Keratinocyte (primary cell): ENCODE data around the gene ERC2. TPM values are rescaled to one million over a fixed set of nuclear protein-coding genes. Genes with fewer than 3 reads are reported as not detected.

Source experiments
- DNase-seq: peaks from one replicate; pipeline ENCODE4 v3.0.0-alpha.2; 2011; ENCODE audit warnings: low read depth, missing footprints, low spot score
- FAIRE-seq: peaks from 2 replicates; lab custom pipeline; 2011; peaks lifted over from hg19 to GRCh38; lab: Jason Lieb, UNC
- H2AFZ ChIP-seq: 2 replicates; pipeline ENCODE4 v1.6.0; 2012; ENCODE audit warnings: low read length, control low read depth, inconsistent platforms; ENCODE audit not compliant: control insufficient read depth
- H3K27ac ChIP-seq: 2 replicates; pipeline ENCODE4 v1.5.1; 2011; ENCODE audit warnings: low read length; ENCODE audit not compliant: control insufficient read depth, insufficient read depth
- H3K27me3 ChIP-seq: 3 replicates; pipeline ENCODE4 v1.6.0; 2011; ENCODE audit warnings: low read length; ENCODE audit not compliant: control insufficient read depth, insufficient read depth; ENCODE audit errors: extremely low read depth
- H3K36me3 ChIP-seq, 2 experiments: 2 replicates in 1 of 2; 3 replicates in 1 of 2; pipeline ENCODE4 v1.5.1; 2011; ENCODE audit warnings: low read length in 2 of 2, mild to moderate bottlenecking in 1 of 2; ENCODE audit not compliant: control insufficient read depth in 2 of 2, insufficient read depth in 2 of 2; ENCODE audit errors: extremely low read depth in 1 of 2
- H3K4me1 ChIP-seq: 3 replicates; pipeline ENCODE4 v1.5.1; 2011; ENCODE audit warnings: low read length; ENCODE audit not compliant: control insufficient read depth, insufficient read depth; ENCODE audit errors: extremely low read depth
- H3K4me2 ChIP-seq: 3 replicates; pipeline ENCODE4 v1.6.0; 2011; ENCODE audit warnings: low read depth, low read length; ENCODE audit not compliant: control insufficient read depth, insufficient read depth; ENCODE audit errors: extremely low read depth
- H3K4me3 ChIP-seq, 3 experiments: fragments of 200-600 bp in 1 of 3; sonication (generic) in 1 of 3; 2 replicates in 2 of 3; 3 replicates in 1 of 3; pipeline ENCODE4 v1.5.1; 2011 to 2016; ENCODE audit warnings: low read length in 3 of 3, mild to moderate bottlenecking in 3 of 3, control low read depth in 2 of 3, inconsistent platforms in 1 of 3, low read depth in 1 of 3, mixed read lengths in 1 of 3, mixed run types in 1 of 3, moderate library complexity in 1 of 3; ENCODE audit not compliant: control insufficient read depth in 2 of 3, insufficient read depth in 2 of 3; ENCODE audit errors: extremely low read depth in 1 of 3
- H3K79me2 ChIP-seq: 2 replicates; pipeline ENCODE4 v1.6.0; 2012; ENCODE audit warnings: low read length; ENCODE audit not compliant: control insufficient read depth, insufficient read depth
- H3K9ac ChIP-seq: 3 replicates; pipeline ENCODE4 v1.6.0; 2011; ENCODE audit warnings: low read length; ENCODE audit not compliant: control insufficient read depth, insufficient read depth; ENCODE audit errors: extremely low read depth
- H3K9me1 ChIP-seq: 3 replicates; pipeline ENCODE4 v1.6.0; 2011; ENCODE audit warnings: low read length; ENCODE audit not compliant: control insufficient read depth, insufficient read depth; ENCODE audit errors: extremely low read depth
- H3K9me3 ChIP-seq: 2 replicates; pipeline ENCODE4 v1.5.1; 2012; ENCODE audit warnings: low read depth, low read length; ENCODE audit not compliant: control insufficient read depth
- H4K20me1 ChIP-seq: 3 replicates; pipeline ENCODE4 v1.6.0; 2011; ENCODE audit warnings: low read length; ENCODE audit not compliant: control insufficient read depth, insufficient read depth; ENCODE audit errors: extremely low read depth
- CTCF ChIP-seq, 3 experiments: IDR thresholded peaks in 1 of 3; conservative IDR thresholded peaks in 1 of 3; optimal IDR thresholded peaks in 1 of 3; 2 replicates in 2 of 3; 3 replicates in 1 of 3; pipeline versions ENCODE3 to v1.5.1; 2011; ENCODE audit warnings: low read length in 3 of 3, mild to moderate bottlenecking in 3 of 3, moderate library complexity in 2 of 3, control low read depth in 1 of 3, inconsistent platforms in 1 of 3; ENCODE audit not compliant: insufficient read depth in 2 of 3; ENCODE audit errors: extremely low read depth in 1 of 3
- EZH2 ChIP-seq: IDR thresholded peaks from one replicate; pipeline ENCODE4 v1.6.1; 2012; ENCODE audit warnings: inconsistent platforms, mild to moderate bottlenecking, low read length, moderate library complexity
- dilution Hi-C: fragments of 300-500 bp; cut with MboI; formaldehyde crosslinking; loops from one replicate; pipeline ENCODE4 v1.7.0; 2020; ENCODE audit warnings: low sequenced_read_pairs; ENCODE audit not compliant: extremely low pct_ligation_motif_present
- polyA plus RNA-seq, 5 experiments: library from polyadenylated mRNA; depleted of rRNA in 3 of 5; stranded (reverse) in 3 of 5; stranded (forward) in 1 of 5; unstranded in 1 of 5; fragments of >200 nt; gene quantifications; 1 replicate in 1 of 5; 2 replicates in 3 of 5; 3 replicates in 1 of 5; pipeline versions ENCODE4 v1.2.1 to v1.2.3, GENCODE V29; 2011 to 2012; ENCODE audit warnings: missing spikeins in 2 of 5, low read depth in 1 of 5, low replicate concordance in 1 of 5

Gene ERC2
- polyA plus RNA-seq, 1 donor (not counting 4 experiments of a cell fraction or from before 2014, with no cell fraction given) = 0.08 TPM

- no peak for DNase-seq
- no peak for FAIRE-seq
- no peak overlapping the region for H3K9ac ChIP-seq
- dilution Hi-C loops = no loop called here
- H4K20me1 ChIP-seq = no peaks in the 10 kb centered on the region
- H3K79me2 ChIP-seq = no peaks in the 10 kb centered on the region
- H3K9me1 ChIP-seq = no peaks in the 10 kb centered on the region
- no peak overlapping the region for H3K27ac ChIP-seq
- no peaks in the 10 kb centered on the region for H3K9me3 ChIP-seq
- no peak for TF ChIP-seq CTCF (optimal IDR thresholded peaks at IDR 0.05 in 1 of 3, IDR thresholded peaks at IDR 0.05 in 1 of 3, conservative IDR thresholded peaks at IDR 0.05 in 1 of 3; ENCODE audit: extremely low read depth in 1 of 3, insufficient read depth in 2 of 3, low read length in 3 of 3)
- no peak for TF ChIP-seq EZH2
- H3K4me2 ChIP-seq = no peak overlapping the region
- no peak overlapping the region for H2AFZ ChIP-seq
- H3K36me3 ChIP-seq = no peaks in the 10 kb centered on the region
- H3K4me3 ChIP-seq = no peak overlapping the region
- no peaks in the 10 kb centered on the region for H3K27me3 ChIP-seq
- H3K4me1 ChIP-seq = no peaks in the 10 kb centered on the region
Measured at GRCh38 chr3:56190130-56190529, 278.1 kb downstream of the ERC2 start.

- dilution Hi-C loops = no loop called here
- no peak overlapping the region for H2AFZ ChIP-seq
- no peaks in the 10 kb centered on the region for H3K4me1 ChIP-seq
- no peak overlapping the region for H3K4me2 ChIP-seq
- H3K9ac ChIP-seq = no peak overlapping the region
- no peaks in the 10 kb centered on the region for H3K36me3 ChIP-seq
- no peak overlapping the region for H3K27ac ChIP-seq
- H3K4me3 ChIP-seq = no peak overlapping the region
- no peaks in the 10 kb centered on the region for H4K20me1 ChIP-seq
- no peaks in the 10 kb centered on the region for H3K9me3 ChIP-seq
- H3K9me1 ChIP-seq = no peaks in the 10 kb centered on the region
- FAIRE-seq = no peak
- no peaks in the 10 kb centered on the region for H3K79me2 ChIP-seq
- no peak for TF ChIP-seq CTCF (optimal IDR thresholded peaks at IDR 0.05 in 1 of 3, IDR thresholded peaks at IDR 0.05 in 1 of 3, conservative IDR thresholded peaks at IDR 0.05 in 1 of 3; ENCODE audit: extremely low read depth in 1 of 3, insufficient read depth in 2 of 3, low read length in 3 of 3)
- no peak for TF ChIP-seq EZH2
- H3K27me3 ChIP-seq = no peaks in the 10 kb centered on the region
- no peak for DNase-seq
Measured at GRCh38 chr3:56189536-56189935, 278.7 kb downstream of the ERC2 start.
